Esophagus squamous epithelium (tissue), 5 donors: Measurements from ENCODE around the gene OTUD5. TPM values are rescaled to one million over a fixed set of nuclear protein-coding genes. Genes with fewer than 3 reads are reported as not detected.

Source experiments
- DNase-seq: peaks from one replicate; lab custom pipeline; 2025; lab: John Stamatoyannopoulos, UW
- H3K27ac ChIP-seq, 4 donors: fragments of 200-600 bp; sonication (generic); one replicate each; pipeline ENCODE4 v1.5.1; 2016 to 2019; ENCODE audit warnings: mild to moderate bottlenecking in 1 of 4
- H3K27me3 ChIP-seq, 4 donors: fragments of 200-600 bp; sonication (generic); 1 replicate in 3 of 4; 2 replicates in 1 of 4; pipeline versions ENCODE4 v1.5.1 to v1.6.0; 2017 to 2021; ENCODE audit warnings: antibody characterized with exemption in 1 of 4
- H3K36me3 ChIP-seq, 3 donors: fragments of 200-600 bp; sonication (generic); one replicate each; pipeline ENCODE4 v1.5.1; 2016 to 2019
- H3K4me1 ChIP-seq, 3 donors: fragments of 200-600 bp; sonication (generic); one replicate each; pipeline ENCODE4 v1.5.1; 2017 to 2019
- H3K4me3 ChIP-seq, 4 donors: fragments of 200-600 bp; sonication (generic); 1 replicate in 3 of 4; 2 replicates in 1 of 4; pipeline ENCODE4 v1.5.1; 2016 to 2019; ENCODE audit warnings: mild to moderate bottlenecking in 2 of 4, moderate library complexity in 1 of 4
- H3K9me3 ChIP-seq, 3 donors: fragments of 200-600 bp; sonication (generic); one replicate each; pipeline ENCODE4 v1.5.1; 2016 to 2019
- CTCF ChIP-seq, 6 experiments: fragments of 450-650 bp in 4 of 6; fragments of 200-600 bp in 2 of 6; sonication (generic) in 2 of 6; IDR thresholded peaks; one replicate each; pipeline ENCODE4 v1.5.1; 2016 to 2019; ENCODE audit warnings: antibody characterized with exemption in 6 of 6, mild to moderate bottlenecking in 4 of 6, moderate library complexity in 4 of 6
- POLR2A ChIP-seq, 4 donors: fragments of 450-650 bp; IDR thresholded peaks; one replicate each; pipeline ENCODE4 v1.6.1; 2017; ENCODE audit warnings: antibody characterized with exemption in 4 of 4, mild to moderate bottlenecking in 4 of 4, moderate library complexity in 3 of 4
- WGBS, 2 donors: methylation state at CpG; one replicate each; pipeline ENCODE4 v1.1.5; 2018; 5-methylcytosine and 5-hydroxymethylcytosine counted together
- intact Hi-C: fragments of 100-400 bp; cut with DNase I; formaldehyde crosslinking; loops from one replicate; pipeline ENCODE4 v1.15.0; 2022
- total RNA-seq, 4 donors: library from RNA; depleted of rRNA; stranded (reverse); fragments of >200 nt; gene quantifications; one replicate each; pipeline ENCODE4 v1.1.0, GENCODE V29; 2016
- donor health status: DM: yes; HTN: yes; CAD: no.

OTUD5 gene
- total RNA-seq, 4 donors from 2014 or later = 15.7 to 28.4 (median 24.3) TPM

GRCh38 chrX:48909703-48910294, 47.6 kb downstream of the OTUD5 start:
- no peak for DNase-seq
- TF ChIP-seq CTCF (IDR thresholded peaks at IDR 0.05) = no peak
- no peak for TF ChIP-seq POLR2A (IDR thresholded peaks at IDR 0.05)
- 82 to 96% methylated on average over 4 to 12 of the region's 17 CpGs for WGBS, 2 donors
- Histone ChIP-seq H3K9me3 (no peaks in the 10 kb centered on the region), H3K36me3 (peaks cover 0 to 57% (median 0%) of the 10 kb centered on the region in 3 donors), H3K4me3 (no peak overlapping the region), H3K27ac (no peak overlapping the region), H3K27me3 (no peaks in the 10 kb centered on the region), H3K4me1 (peaks cover 0 to 27% (median 0%) of the 10 kb centered on the region in 3 donors)
- intact Hi-C loops = no loop called here

GRCh38 chrX:48908600-48908999, 48.8 kb downstream of the OTUD5 start:
- 71 to 80% methylated on average over 1 of the region's 1 CpG for WGBS, 2 donors
- Histone ChIP-seq H3K9me3 (no peaks in the 10 kb centered on the region), H3K4me1 (peaks cover 0 to 27% (median 0%) of the 10 kb centered on the region in 3 donors), H3K4me3 (no peak overlapping the region), H3K36me3 (peaks cover 0 to 57% (median 0%) of the 10 kb centered on the region in 3 donors), H3K27me3 (no peaks in the 10 kb centered on the region), H3K27ac (no peak overlapping the region)
- intact Hi-C loops = no loop called here
- no peak for DNase-seq
- TF ChIP-seq CTCF (IDR thresholded peaks at IDR 0.05) (no peak), POLR2A (IDR thresholded peaks at IDR 0.05) (no peak)

- intact Hi-C loops = no loop called here
- Histone ChIP-seq H3K27me3 (no peaks in the 10 kb centered on the region), H3K4me3 (no peak overlapping the region), H3K9me3 (no peaks in the 10 kb centered on the region), H3K36me3 (peaks cover 0 to 88% (median 3%) of the 10 kb centered on the region in 3 donors), H3K27ac (no peak overlapping the region), H3K4me1 (peaks cover 0 to 6% (median 0%) of the 10 kb centered on the region in 3 donors)
- 79% methylated on average over 9 of the region's 20 CpGs; no CpG with 5 or more reads in 1 of the 2 donors for WGBS, 2 donors
- TF ChIP-seq POLR2A (IDR thresholded peaks at IDR 0.05) (no peak), CTCF (IDR thresholded peaks at IDR 0.05) (no peak)
- DNase-seq = no peak
Measured at GRCh38 chrX:48905090-48905790, 52.2 kb downstream of the OTUD5 start.

- no peak overlapping the region for H3K4me3 ChIP-seq
- no peak overlapping the region for H3K27ac ChIP-seq
- DNase-seq = no peak
- TF ChIP-seq POLR2A (IDR thresholded peaks at IDR 0.05) = no peak
- no peak for TF ChIP-seq CTCF (IDR thresholded peaks at IDR 0.05)
- H3K36me3 ChIP-seq = peaks cover 0 to 88% (median 3%) of the 10 kb centered on the region in 3 donors
- 60 to 80% methylated on average over 1 to 5 of the region's 14 CpGs for WGBS, 2 donors
- intact Hi-C loops = no loop called here
- H3K4me1 ChIP-seq = peaks cover 0 to 3% (median under 1%) of the 10 kb centered on the region in 3 donors
- H3K9me3 ChIP-seq = no peaks in the 10 kb centered on the region
- H3K27me3 ChIP-seq = no peaks in the 10 kb centered on the region
Measured at GRCh38 chrX:48904626-48905025, 52.8 kb downstream of the OTUD5 start.

GRCh38 chrX:48904180-48904579, 53.2 kb downstream of the OTUD5 start:
- Histone ChIP-seq H3K4me3 (no peak overlapping the region), H3K27me3 (no peaks in the 10 kb centered on the region), H3K36me3 (peaks cover 0 to 88% (median 3%) of the 10 kb centered on the region in 3 donors), H3K9me3 (no peaks in the 10 kb centered on the region), H3K4me1 (peaks cover 0 to 8% (median 5%) of the 10 kb centered on the region in 3 donors), H3K27ac (no peak overlapping the region)
- WGBS, 2 donors = 55 to 75% methylated on average over 2 to 5 of the region's 8 CpGs
- no peak for DNase-seq
- TF ChIP-seq CTCF (IDR thresholded peaks at IDR 0.05) = no peak
- TF ChIP-seq POLR2A (IDR thresholded peaks at IDR 0.05) = no peak
- intact Hi-C loops = no loop called here
